RCC 7860 (cell line): ENCODE data around the gene CNN1.
"Not testable (repeated sequence)": the region's sequence is repeated elsewhere in the genome, so short reads cannot be mapped to it uniquely, and the experiment has no call there.

Experiments used
- DNase-seq: peaks from one replicate; pipeline ENCODE4 v3.0.0-alpha.2; 2015; ENCODE audit warnings: low spot score
- FAIRE-seq: peaks from 2 replicates; lab custom pipeline; 2012; peaks lifted over from hg19 to GRCh38; lab: Jason Lieb, UNC

The CNN1 gene

DNA sequence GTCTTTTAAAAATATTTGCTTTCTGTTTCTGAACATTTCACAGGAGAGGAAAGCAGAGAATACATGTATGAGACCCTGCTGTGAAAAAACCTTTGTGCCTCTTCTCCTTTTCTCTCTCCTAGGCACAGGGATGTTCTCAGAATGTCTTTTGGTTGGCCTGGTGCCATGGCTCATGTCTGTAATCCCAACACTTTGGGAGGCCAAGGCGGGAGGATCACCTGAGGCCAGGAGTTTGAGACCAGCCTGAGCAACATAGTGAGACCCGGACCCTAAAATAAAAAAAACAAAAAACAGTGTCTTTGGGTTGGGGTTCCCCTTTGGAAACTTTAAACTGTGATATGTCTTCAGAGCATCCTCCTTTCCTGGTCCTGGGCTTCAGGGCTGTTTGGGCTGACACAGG, 60.1 kb downstream of the CNN1 start:
- DNase-seq (no peak), FAIRE-seq (no peak)

DNA sequence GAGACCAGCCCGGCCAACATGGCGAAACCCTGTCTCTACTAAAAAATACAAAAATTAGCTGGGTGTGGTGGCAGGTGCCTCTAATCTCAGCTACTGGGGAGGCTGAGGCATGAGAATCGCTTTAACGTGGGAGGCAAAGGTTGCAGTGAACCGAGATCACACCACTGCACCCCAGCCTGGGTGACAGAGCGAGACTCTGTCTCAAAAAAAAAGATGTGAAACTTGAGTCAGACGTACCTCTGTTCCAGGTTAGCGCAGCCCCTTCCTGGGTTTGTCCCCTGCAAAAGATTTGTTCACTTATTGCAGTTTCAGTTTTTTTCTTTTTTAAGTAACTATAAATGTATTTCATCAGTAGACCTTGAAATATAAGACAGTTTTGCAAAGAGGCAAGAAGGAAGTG, 61.1 kb downstream of the CNN1 start:
- not testable (repeated sequence) for FAIRE-seq

More for the DNA sequence above, 61.1 kb downstream of the CNN1 start:
- DNase-seq = not testable (repeated sequence)
